Measurements from ENCODE around the gene CAMK1D.
"Not testable (repeated sequence)": the region's sequence is repeated elsewhere in the genome, so short reads cannot be mapped to it uniquely, and the experiment has no call there.

The CAMK1D gene

DNA sequence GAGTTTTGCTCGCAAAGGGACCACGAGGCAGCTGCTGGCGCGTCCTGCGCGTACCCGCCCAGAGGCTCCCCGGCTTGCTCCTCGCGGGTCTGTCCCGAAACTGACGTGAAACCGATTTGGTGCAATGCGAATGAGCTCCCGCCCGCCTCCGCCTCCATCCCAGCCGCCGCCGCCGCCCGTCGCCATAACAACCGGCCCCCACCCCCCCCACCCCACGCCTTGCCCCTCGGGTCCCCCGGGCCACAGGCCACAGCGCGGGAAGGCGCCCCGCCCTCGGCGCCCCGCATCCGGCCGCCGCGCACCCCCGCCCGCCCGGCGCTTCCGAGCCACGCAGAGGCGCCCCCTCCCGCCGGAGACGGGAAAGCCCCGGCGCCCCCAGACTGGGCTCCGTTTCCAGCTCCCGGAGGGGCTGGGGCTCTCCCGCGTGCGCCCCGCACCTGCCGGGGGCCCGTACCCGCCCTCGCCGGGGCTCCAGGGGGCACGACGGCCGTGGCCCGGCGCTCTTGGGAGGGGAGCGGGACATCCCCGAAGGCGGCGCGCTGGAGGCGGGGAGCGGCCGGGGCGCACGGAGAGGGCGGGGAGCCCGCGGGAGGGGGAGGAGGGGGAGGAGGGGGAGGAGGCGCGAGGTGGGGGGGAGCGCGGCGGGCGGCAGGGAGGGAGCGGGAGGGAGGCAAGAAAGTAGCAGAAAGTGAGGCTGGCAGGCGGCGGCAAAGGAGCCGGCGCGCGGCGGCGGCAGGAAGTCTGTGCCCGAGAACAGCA is at the start of gene CAMK1D:
CAMK1D (plus strand) TSS at position 678 of the 759 bp plus-strand sequence.
- peak; percentile 51 to 74 (median 59) for DNase-seq (ENCODE audit: low read depth in 2 of 3, low spot score in 2 of 3)

- DNase-seq (ENCODE audit: low read depth in 2 of 3, low spot score in 2 of 3), result not testable (repeated sequence)
Measured at GRCh38 chr10:12301036-12301435, 48.3 kb upstream of the CAMK1D start.

DNA sequence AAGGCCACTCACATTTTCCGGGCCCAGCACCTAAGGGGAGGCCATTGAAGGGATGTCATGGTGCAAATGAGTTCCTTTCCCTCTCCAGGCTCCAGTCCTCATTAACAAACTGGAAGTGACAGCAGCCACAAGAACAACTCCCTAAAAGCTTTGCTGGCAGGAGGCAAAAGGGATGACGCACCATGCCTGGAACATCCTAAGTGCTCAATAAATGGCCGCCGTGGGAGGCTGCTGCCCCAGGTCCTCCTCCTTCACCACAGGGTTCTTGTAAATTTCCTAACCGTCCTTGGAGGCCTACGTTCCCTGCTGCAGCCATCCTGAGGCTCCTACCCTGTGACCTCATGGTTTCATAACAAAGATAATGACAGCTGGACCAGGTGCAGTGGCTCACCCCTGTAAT is 41.3 kb upstream of the CAMK1D start:
- DNase-seq (ENCODE audit: low read depth in 2 of 3, low spot score in 2 of 3), result no peak

- DNase-seq (ENCODE audit: low read depth in 2 of 3, low spot score in 2 of 3), result no peak
Measured at GRCh38 chr10:12308736-12309375, 40.5 kb upstream of the CAMK1D start.

GRCh38 chr10:12309783-12310182 is 39.6 kb upstream of the CAMK1D start:
- DNase-seq (ENCODE audit: low read depth in 2 of 3, low spot score in 2 of 3), result not testable (repeated sequence)

GRCh38 chr10:12314836-12315235 is 34.5 kb upstream of the CAMK1D start:
- DNase-seq (ENCODE audit: low read depth in 2 of 3, low spot score in 2 of 3), result no peak

GRCh38 chr10:12319076-12319475 is 30.3 kb upstream of the CAMK1D start:
- DNase-seq (ENCODE audit: low read depth in 2 of 3, low spot score in 2 of 3), result no peak

DNA sequence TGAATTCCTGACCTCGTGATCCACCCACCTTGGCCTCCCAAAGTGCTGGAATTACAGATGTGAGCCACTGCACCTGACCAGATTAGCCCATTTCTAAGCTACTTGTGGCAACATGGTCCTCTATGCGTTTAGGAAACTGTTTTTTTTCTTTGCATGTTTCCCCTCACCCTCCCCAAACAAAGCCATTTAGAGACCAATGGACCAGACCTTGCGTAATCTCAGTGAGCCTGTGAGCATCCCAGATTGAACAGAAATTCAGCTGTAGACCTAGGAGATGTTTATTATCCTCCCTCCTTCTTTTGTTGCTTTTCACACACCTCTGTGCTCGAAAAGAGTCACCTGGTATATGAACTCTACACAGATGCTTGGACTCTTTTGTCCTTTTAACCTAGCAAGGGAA is 28.5 kb upstream of the CAMK1D start:
- no peak for DNase-seq (ENCODE audit: low read depth in 2 of 3, low spot score in 2 of 3)

- DNase-seq (ENCODE audit: low read depth in 2 of 3, low spot score in 2 of 3), result no peak
Measured at GRCh38 chr10:12321641-12322040, 27.7 kb upstream of the CAMK1D start.

GRCh38 chr10:12322583-12323131 is 26.7 kb upstream of the CAMK1D start:
- no peak for DNase-seq (ENCODE audit: low read depth in 2 of 3, low spot score in 2 of 3)

DNA sequence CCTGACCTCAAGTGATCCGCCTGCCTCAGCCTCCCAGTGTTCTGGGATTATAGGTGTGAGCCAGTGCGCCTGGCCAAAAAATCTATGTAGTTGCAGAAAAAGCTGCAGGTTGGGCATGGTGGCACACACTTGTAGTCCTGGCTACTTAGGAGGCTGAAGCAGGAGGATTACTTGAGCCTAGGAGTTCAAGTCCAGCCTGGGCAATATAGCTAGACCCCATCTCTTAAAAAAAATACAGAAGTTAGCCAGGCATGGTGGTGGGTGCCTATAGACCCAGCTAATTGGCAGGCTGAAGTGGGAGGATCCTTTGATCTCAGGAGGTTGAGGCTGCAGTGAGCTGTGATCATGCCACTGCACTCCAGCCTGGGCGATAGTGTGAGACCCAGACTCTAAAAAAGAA is 24.8 kb upstream of the CAMK1D start:
- DNase-seq (ENCODE audit: low read depth in 2 of 3, low spot score in 2 of 3), result no peak

- no peak for DNase-seq (ENCODE audit: low read depth in 2 of 3, low spot score in 2 of 3)
Measured at GRCh38 chr10:12327074-12327473, 22.3 kb upstream of the CAMK1D start.

GRCh38 chr10:12327476-12327875 is 21.9 kb upstream of the CAMK1D start:
- DNase-seq (ENCODE audit: low read depth in 2 of 3, low spot score in 2 of 3), result no peak

DNA sequence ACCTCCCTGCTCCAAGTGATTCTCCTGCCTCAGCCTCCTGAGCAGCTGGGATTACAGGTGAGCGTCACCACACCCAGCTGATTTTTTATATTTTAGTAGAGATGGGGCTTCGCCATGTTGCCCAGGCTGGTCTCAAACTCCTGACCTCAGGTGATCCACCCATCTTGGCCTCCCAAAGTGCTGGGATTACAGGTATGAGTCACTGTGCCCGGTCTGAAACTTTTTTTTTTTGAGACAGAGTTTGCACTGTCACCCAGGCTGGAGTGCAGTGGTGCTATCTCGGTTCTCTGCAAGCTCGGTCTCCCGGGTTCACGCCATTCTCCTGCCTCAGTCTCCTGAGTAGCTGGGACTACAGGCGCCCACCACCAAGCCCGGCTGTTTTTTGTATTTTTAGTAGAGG is 21.0 kb upstream of the CAMK1D start:
- not testable (repeated sequence) for DNase-seq (ENCODE audit: low read depth in 2 of 3, low spot score in 2 of 3)

- DNase-seq (ENCODE audit: low read depth in 2 of 3, low spot score in 2 of 3), result no peak
Measured at GRCh38 chr10:12332572-12333379, 16.6 kb upstream of the CAMK1D start.

DNA sequence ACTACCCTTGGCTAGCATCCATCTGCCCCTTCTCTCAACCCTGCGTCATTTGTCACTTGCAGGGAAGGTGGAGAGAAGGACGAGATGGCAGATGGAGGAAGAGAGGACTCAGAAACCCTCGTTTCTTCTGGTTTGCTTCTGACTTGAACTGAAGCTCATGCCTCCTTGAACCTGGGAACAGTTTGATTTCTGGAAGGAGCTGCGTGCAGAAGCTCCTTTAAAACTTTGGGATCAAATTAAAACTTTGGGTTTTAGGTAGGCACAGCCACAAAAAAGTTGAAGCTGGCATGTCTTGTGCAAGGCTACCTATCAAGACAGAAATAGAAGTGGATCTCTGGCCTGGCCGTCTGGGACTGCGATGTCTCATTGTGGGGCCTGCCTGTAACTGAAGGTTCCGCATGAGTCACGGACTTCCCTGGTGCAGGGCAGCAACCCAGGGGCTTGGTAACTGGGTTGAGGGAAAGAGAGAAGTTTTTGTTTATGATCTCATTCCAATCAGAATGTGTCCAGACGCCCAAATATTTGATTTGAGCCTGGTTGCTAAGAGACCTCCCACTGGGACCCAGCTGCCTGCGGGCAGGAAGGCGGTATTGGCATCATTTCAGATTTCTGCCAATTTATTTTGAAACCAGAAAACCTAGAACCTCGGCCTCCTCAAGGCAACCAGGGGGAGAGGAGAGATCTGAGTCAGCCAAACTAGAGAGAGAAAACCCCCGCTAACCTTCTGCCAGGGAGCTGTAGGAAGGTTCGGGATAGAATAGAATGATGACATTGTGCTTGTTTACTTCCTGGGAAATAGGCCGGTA is 15.8 kb upstream of the CAMK1D start:
- no peak for DNase-seq (ENCODE audit: low read depth in 2 of 3, low spot score in 2 of 3)

DNA sequence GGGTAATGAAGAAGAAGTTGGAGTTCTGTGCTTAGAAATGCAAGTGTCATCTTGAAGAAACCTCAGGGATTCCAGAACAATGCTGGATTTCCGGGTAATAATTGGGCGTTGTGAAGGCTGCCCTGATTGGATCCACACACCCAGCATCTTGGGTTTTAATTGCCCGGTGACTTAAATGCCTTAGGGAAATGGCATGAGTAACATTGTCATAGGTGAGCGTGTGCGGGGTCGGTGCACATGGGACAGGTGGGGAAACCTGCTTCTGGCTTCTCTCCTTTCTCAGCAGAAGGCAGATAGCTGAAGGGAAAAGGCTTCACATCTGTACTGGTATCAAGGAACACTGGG is 15.2 kb upstream of the CAMK1D start:
- no peak for DNase-seq (ENCODE audit: low read depth in 2 of 3, low spot score in 2 of 3)

DNA sequence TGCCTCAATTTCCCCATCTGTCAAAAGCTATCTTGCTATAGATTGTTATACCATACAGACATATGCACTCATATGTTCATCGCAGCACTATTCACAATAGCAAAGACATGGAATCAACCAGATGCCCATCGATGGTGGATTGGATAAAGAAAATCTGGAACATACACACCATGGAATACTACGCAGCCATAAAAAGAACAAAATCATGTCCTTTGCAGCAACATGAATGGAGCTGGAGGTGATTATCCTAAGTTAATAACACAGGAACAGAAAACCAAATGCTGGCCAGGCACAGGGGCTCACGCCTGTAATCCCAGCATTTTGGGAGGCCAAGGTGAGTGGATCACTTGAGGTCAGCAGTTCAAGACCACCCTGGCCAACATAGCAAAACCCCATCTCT is 14.2 kb upstream of the CAMK1D start:
- not testable (repeated sequence) for DNase-seq (ENCODE audit: low read depth in 2 of 3, low spot score in 2 of 3)

DNA sequence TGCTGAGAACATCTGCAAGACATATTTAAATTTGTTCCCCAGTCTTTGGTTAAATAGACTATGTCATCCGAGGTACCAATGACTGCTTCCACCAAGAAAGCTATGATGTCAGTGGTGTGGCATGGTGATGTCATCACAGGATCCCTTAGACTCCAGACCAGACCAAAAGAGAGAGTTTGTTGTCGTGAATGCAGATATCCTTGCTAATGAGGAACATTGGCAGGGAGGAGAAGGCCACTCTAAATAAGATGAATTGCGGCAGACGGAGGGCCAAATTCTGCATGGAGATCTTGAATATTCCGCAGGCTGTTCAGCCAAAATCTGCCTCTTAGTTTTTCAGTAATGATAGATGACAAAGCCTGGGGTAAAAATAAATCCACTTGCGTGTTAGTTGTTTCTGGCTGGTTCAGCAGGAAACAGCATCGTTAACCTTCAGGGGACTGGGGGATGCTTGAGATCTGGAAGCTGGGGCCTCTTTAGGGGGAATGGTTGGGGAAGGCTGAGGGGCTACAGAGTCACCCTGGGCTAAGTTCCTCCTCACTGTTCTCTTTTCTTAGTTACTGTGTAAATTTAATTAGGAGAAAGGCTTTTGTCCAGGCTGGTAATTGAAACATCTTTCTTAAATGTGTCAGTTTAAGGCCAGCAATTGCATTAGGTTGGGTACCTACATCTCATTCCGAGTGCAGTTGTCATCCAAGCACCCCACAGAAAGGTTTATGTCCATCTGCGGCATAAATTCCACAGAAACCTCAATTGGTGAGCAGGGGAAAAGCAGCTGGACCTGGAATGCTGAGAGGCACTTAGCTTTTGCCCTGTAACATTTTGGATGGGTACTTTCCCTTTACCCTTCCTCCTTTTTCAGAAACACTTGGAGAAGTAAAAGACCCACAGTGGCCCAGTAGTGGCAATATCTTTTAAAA is 11.6 kb upstream of the CAMK1D start:
- no peak for DNase-seq (ENCODE audit: low read depth in 2 of 3, low spot score in 2 of 3)

GRCh38 chr10:12338981-12339380 is 10.4 kb upstream of the CAMK1D start:
- DNase-seq (ENCODE audit: low read depth in 2 of 3, low spot score in 2 of 3), result no peak
